ENCODE results near the gene TRAPPC14. TPM values are rescaled to one million over a fixed set of nuclear protein-coding genes. Genes with fewer than 3 reads are reported as not detected.
A peak's percentile ranks its signal among the peaks of the same experiment; 100 is the strongest.

Gene TRAPPC14
- total and polyA plus RNA-seq, 2 of the 13 experiments (the other 11 are each of a cell fraction or from before 2014, with no cell fraction given) = 4.7 to 9.6 TPM

GRCh38 chr7:100126931-100127865 lies 31.3 kb downstream of the TRAPPC14 start, which contains the start of gene MBLAC1 (continued):
- TF ChIP-seq, protein P1, sequence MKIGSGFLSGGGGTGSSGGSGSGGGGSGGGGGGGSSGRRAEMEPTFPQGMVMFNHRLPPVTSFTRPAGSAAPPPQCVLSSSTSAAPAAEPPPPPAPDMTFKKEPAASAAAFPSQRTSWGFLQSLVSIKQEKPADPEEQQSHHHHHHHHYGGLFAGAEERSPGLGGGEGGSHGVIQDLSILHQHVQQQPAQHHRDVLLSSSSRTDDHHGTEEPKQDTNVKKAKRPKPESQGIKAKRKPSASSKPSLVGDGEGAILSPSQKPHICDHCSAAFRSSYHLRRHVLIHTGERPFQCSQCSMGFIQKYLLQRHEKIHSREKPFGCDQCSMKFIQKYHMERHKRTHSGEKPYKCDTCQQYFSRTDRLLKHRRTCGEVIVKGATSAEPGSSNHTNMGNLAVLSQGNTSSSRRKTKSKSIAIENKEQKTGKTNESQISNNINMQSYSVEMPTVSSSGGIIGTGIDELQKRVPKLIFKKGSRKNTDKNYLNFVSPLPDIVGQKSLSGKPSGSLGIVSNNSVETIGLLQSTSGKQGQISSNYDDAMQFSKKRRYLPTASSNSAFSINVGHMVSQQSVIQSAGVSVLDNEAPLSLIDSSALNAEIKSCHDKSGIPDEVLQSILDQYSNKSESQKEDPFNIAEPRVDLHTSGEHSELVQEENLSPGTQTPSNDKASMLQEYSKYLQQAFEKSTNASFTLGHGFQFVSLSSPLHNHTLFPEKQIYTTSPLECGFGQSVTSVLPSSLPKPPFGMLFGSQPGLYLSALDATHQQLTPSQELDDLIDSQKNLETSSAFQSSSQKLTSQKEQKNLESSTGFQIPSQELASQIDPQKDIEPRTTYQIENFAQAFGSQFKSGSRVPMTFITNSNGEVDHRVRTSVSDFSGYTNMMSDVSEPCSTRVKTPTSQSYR (CRISPR knock-in tag; IDR thresholded peaks at IDR 0.05; ENCODE audit: borderline replicate concordance) = no peak; the same call in 1 of the 2 replicates
- 0 out of 2 replicates have a peak, but pooled peaks have one; percentile 44 for TF ChIP-seq CHD2 (IDR thresholded peaks at IDR 0.05; ENCODE audit: low read depth, low read length)
- 0 out of 2 replicates have a peak, but pooled peaks have one; percentile 21 for TF ChIP-seq ZNF546 (CRISPR knock-in tag; conservative IDR thresholded peaks at IDR 0.05)
- no peak for TF ChIP-seq ZNF839 (CRISPR knock-in tag; IDR thresholded peaks at IDR 0.05; ENCODE audit: borderline replicate concordance)
- TF ChIP-seq THYN1 (CRISPR knock-in tag; IDR thresholded peaks at IDR 0.05; ENCODE audit: borderline replicate concordance, low read depth) = no peak
- TF ChIP-seq SRF (IDR thresholded peaks at IDR 0.05; ENCODE audit: low read depth, low read length) = no peak
- TF ChIP-seq ZNF580 (CRISPR knock-in tag; IDR thresholded peaks at IDR 0.05; ENCODE audit: borderline replicate concordance, low read depth) = peak; percentile 64; the same call in 1 of the 2 replicates
- peak; percentile 83 for TF ChIP-seq TAF15 (IDR thresholded peaks at IDR 0.05; ENCODE audit: low read depth, low read length, poor library complexity, severe bottlenecking)
- no peak for TF ChIP-seq DMTF1 (CRISPR knock-in tag; IDR thresholded peaks at IDR 0.05)
- TF ChIP-seq ZNF382 (CRISPR knock-in tag; IDR thresholded peaks at IDR 0.05; ENCODE audit: borderline replicate concordance) = no peak
- TF ChIP-seq ATF7 (IDR thresholded peaks at IDR 0.05) = peak; percentile 40
- TF ChIP-seq ATF7 (CRISPR knock-in tag; IDR thresholded peaks at IDR 0.05) = no peak; the same call in 1 of the 2 replicates
- TF ChIP-seq DNMT3B (CRISPR knock-in tag; conservative IDR thresholded peaks at IDR 0.05) = no peak
- peak; percentile 69; the same call in 1 of the 2 replicates for TF ChIP-seq ISX (CRISPR knock-in tag; conservative IDR thresholded peaks at IDR 0.05)
- TF ChIP-seq MEF2D (CRISPR knock-in tag; IDR thresholded peaks at IDR 0.05) = peak; percentile 68
- no peak; the same call in 1 of the 2 replicates for TF ChIP-seq ETV5 (CRISPR knock-in tag; IDR thresholded peaks at IDR 0.05; ENCODE audit: borderline replicate concordance)
- no peak for TF ChIP-seq MED8 (CRISPR knock-in tag; IDR thresholded peaks at IDR 0.05; ENCODE audit: insufficient replicate concordance)
- TF ChIP-seq REXO4 (CRISPR knock-in tag; IDR thresholded peaks at IDR 0.05; ENCODE audit: borderline replicate concordance) = no peak
- TF ChIP-seq ZNF20 (CRISPR knock-in tag; IDR thresholded peaks at IDR 0.05) = no peak
- 0 out of 2 replicates have a peak, but pooled peaks have one; percentile 15 for TF ChIP-seq ZMAT3 (CRISPR knock-in tag; conservative IDR thresholded peaks at IDR 0.05)
- no peak for TF ChIP-seq ZNF746 (CRISPR knock-in tag; IDR thresholded peaks at IDR 0.05)
- TF ChIP-seq SMAD1 (CRISPR knock-in tag; IDR thresholded peaks at IDR 0.05; ENCODE audit: borderline replicate concordance, low read depth) = peak; percentile 29; the same call in 1 of the 2 replicates
- TF ChIP-seq MEIS2 (CRISPR knock-in tag; IDR thresholded peaks at IDR 0.05) = no peak; the same call in 1 of the 2 replicates
- peak; percentile 92 for TF ChIP-seq YY1 (IDR thresholded peaks at IDR 0.05; ENCODE audit: insufficient read depth, insufficient replicate concordance, low read depth, low read length)

Measured in HepG2 (cell line).